MCF 10A (cell line): Measurements from ENCODE around the gene DLK1. TPM values are rescaled to one million over a fixed set of nuclear protein-coding genes. Genes with fewer than 3 reads are reported as not detected.

ENCODE experiments used
- BruUV-seq: library from RNA; stranded (reverse); fragments of 400-500 nt; replicated peaks from 2 replicates; lab custom pipeline; 2021; lab: Mats Ljungman, UMichigan
- CTCF ChIA-PET: fragments of 300-600 bp; sonication (Branson Sonifier 250); formaldehyde crosslinking; extraction: SDS; loops from one replicate; lab custom pipeline; 2021; ENCODE audit warnings: antibody characterized with exemption, inconsistent platforms; lab: Yijun Ruan, JAX
- POLR2A ChIA-PET: fragments of 300-600, 350-650 bp; sonication (Branson Sonifier 250); formaldehyde crosslinking; extraction: SDS; loops from one replicate; lab custom pipeline; 2020; ENCODE audit warnings: antibody characterized with exemption, inconsistent platforms; lab: Yijun Ruan, JAX
- DNase-seq: peaks from one replicate; pipeline ENCODE4 v3.0.0-alpha.2; 2018; ENCODE audit not compliant: unreplicated experiment
- H3K27ac Mint-ChIP-seq: one replicate; pipeline ENCODE4 v1.8.0; 2022; ENCODE audit warnings: mild to moderate bottlenecking, low read depth, mixed read lengths; ENCODE audit not compliant: unreplicated experiment
- H3K27me3 Mint-ChIP-seq: one replicate; pipeline ENCODE4 v1.8.0; 2022; ENCODE audit warnings: mixed read lengths; ENCODE audit not compliant: insufficient read depth, unreplicated experiment
- H3K36me3 Mint-ChIP-seq: one replicate; pipeline ENCODE4 v1.8.0; 2022; ENCODE audit warnings: mild to moderate bottlenecking, moderate library complexity, mixed read lengths; ENCODE audit not compliant: insufficient read depth, unreplicated experiment
- H3K4me1 Mint-ChIP-seq: one replicate; pipeline ENCODE4 v1.8.0; 2022; ENCODE audit warnings: mixed read lengths; ENCODE audit not compliant: insufficient read depth, unreplicated experiment
- H3K4me3 Mint-ChIP-seq: one replicate; pipeline ENCODE4 v1.8.0; 2022; ENCODE audit warnings: mild to moderate bottlenecking, moderate library complexity, mixed read lengths; ENCODE audit not compliant: unreplicated experiment
- H3K9me3 Mint-ChIP-seq: one replicate; pipeline ENCODE4 v1.8.0; 2022; ENCODE audit warnings: mixed read lengths; ENCODE audit not compliant: unreplicated experiment
- CTCF ChIP-seq: fragments of 200-600 bp; IDR thresholded peaks from one replicate; pipeline ENCODE4 v1.8.0; 2022; ENCODE audit warnings: antibody characterized with exemption, mild to moderate bottlenecking; ENCODE audit not compliant: unreplicated experiment
- intact Hi-C: fragments of 100-400 bp; cut with micrococcal nuclease; formaldehyde crosslinking; loops from 2 replicates; pipeline ENCODE4 v1.14.1; 2022
- total RNA-seq: library from RNA; stranded (reverse); gene quantifications from 2 replicates; pipeline ENCODE4 v1.2.3, GENCODE V29; 2022

Gene DLK1
- total RNA-seq, 1 experiment from 2014 or later, result not detected

- BruUV-seq, result no TSS peak
- DNase-seq, result no peak
- ChIA-PET POLR2A (no interaction called here), CTCF (no interaction called here)
- H3K27ac Mint-ChIP-seq, result no peak overlapping the region
- peak overlapping the region; percentile 73 for H3K4me3 Mint-ChIP-seq
- H3K4me1 Mint-ChIP-seq, result peaks cover 28% of the 10 kb centered on the region
- no peak for TF ChIP-seq CTCF
- no peaks in the 10 kb centered on the region for H3K27me3 Mint-ChIP-seq
- no peaks in the 10 kb centered on the region for H3K36me3 Mint-ChIP-seq
- intact Hi-C loops, result loop anchor here (1.0 kb wide), 1 partner anchor 53 kb away; no protein-coding TSS in a partner anchor
- no peaks in the 10 kb centered on the region for H3K9me3 Mint-ChIP-seq
These were observed 32.7 kb upstream of the DLK1 start for GRCh38 chr14:100693877-100694578.

GRCh38 chr14:100694579-100695422 lies 31.9 kb upstream of the DLK1 start:
- H3K27ac Mint-ChIP-seq, result no peak overlapping the region
- no peak for DNase-seq
- ChIA-PET POLR2A (no interaction called here), CTCF (no interaction called here)
- intact Hi-C loops, result no loop called here
- H3K36me3 Mint-ChIP-seq, result no peaks in the 10 kb centered on the region
- BruUV-seq, result no TSS peak
- no peak for TF ChIP-seq CTCF
- H3K4me1 Mint-ChIP-seq, result peaks cover 28% of the 10 kb centered on the region
- no peaks in the 10 kb centered on the region for H3K9me3 Mint-ChIP-seq
- H3K27me3 Mint-ChIP-seq, result no peaks in the 10 kb centered on the region
- no peak overlapping the region for H3K4me3 Mint-ChIP-seq

- POLR2A ChIA-PET, result no interaction called here
- H3K36me3 Mint-ChIP-seq, result no peaks in the 10 kb centered on the region
- DNase-seq, result no peak
- H3K27ac Mint-ChIP-seq, result no peak overlapping the region
- CTCF ChIA-PET, result no interaction called here
- H3K4me3 Mint-ChIP-seq, result no peak overlapping the region
- TF ChIP-seq CTCF, result no peak
- H3K9me3 Mint-ChIP-seq, result no peaks in the 10 kb centered on the region
- H3K4me1 Mint-ChIP-seq, result peaks cover 28% of the 10 kb centered on the region
- intact Hi-C loops, result no loop called here
- no peaks in the 10 kb centered on the region for H3K27me3 Mint-ChIP-seq
- no TSS peak for BruUV-seq
These were observed 31.3 kb upstream of the DLK1 start for GRCh38 chr14:100695423-100695738.

- H3K27ac Mint-ChIP-seq, result no peak overlapping the region
- CTCF ChIA-PET, result interaction anchor here (0.6 kb wide), 1 partner anchor 815 kb away, joined by 3 read pairs; no protein-coding TSS in a partner anchor
- no peak for TF ChIP-seq CTCF
- intact Hi-C loops, result no loop called here
- no peak overlapping the region for H3K4me3 Mint-ChIP-seq
- H3K27me3 Mint-ChIP-seq, result no peaks in the 10 kb centered on the region
- H3K9me3 Mint-ChIP-seq, result no peaks in the 10 kb centered on the region
- no peak for DNase-seq
- POLR2A ChIA-PET, result no interaction called here
- H3K36me3 Mint-ChIP-seq, result no peaks in the 10 kb centered on the region
- BruUV-seq, result no TSS peak
- peaks cover 28% of the 10 kb centered on the region for H3K4me1 Mint-ChIP-seq
These were observed 30.7 kb upstream of the DLK1 start for GRCh38 chr14:100696008-100696407.
